Hematopoietic multipotent progenitor cell treated with erythropoietin and hydrocortisone succinate and interleukin-3 and kit ligand, for 4 days (in vitro differentiated cells): Measurements from ENCODE around the gene SLC10A7.

Experiments used
- DNase-seq: peaks from one replicate; pipeline ENCODE4 v3.0.0-alpha.2; 2015

Gene SLC10A7

GRCh38 chr4:146247356-146247755, 274.4 kb downstream of the SLC10A7 start:
- no peak for DNase-seq

GRCh38 chr4:146246381-146246780, 275.4 kb downstream of the SLC10A7 start:
- DNase-seq: no peak

- no peak for DNase-seq
Measured at GRCh38 chr4:146245850-146246249, 275.9 kb downstream of the SLC10A7 start.

- peak; percentile 4 for DNase-seq
Measured at GRCh38 chr4:146245246-146245645, 276.5 kb downstream of the SLC10A7 start.

GRCh38 chr4:146244496-146244895, 277.2 kb downstream of the SLC10A7 start:
- no peak for DNase-seq

GRCh38 chr4:146243883-146244277, 277.9 kb downstream of the SLC10A7 start:
- DNase-seq: no peak

- DNase-seq: peak; percentile 60
Measured at GRCh38 chr4:146243141-146243882, 278.4 kb downstream of the SLC10A7 start.

GRCh38 chr4:146238107-146238506, 283.6 kb downstream of the SLC10A7 start:
- DNase-seq: no peak

- no peak for DNase-seq
Measured at GRCh38 chr4:146237092-146237491, 284.6 kb downstream of the SLC10A7 start.

- DNase-seq: no peak
Measured at GRCh38 chr4:146236216-146236615, 285.5 kb downstream of the SLC10A7 start.

GRCh38 chr4:146235654-146236177, 286.0 kb downstream of the SLC10A7 start:
- DNase-seq: no peak

- peak; percentile 15 for DNase-seq
Measured at GRCh38 chr4:146232131-146232722, 289.5 kb downstream of the SLC10A7 start.

- DNase-seq: no peak
Measured at GRCh38 chr4:146229406-146229805, 292.3 kb downstream of the SLC10A7 start.

GRCh38 chr4:146224326-146224966, 297.3 kb downstream of the SLC10A7 start:
- DNase-seq: no peak

GRCh38 chr4:146222313-146222712, 299.4 kb downstream of the SLC10A7 start:
- DNase-seq: no peak

- DNase-seq: no peak
Measured at GRCh38 chr4:146214238-146214637, 307.5 kb downstream of the SLC10A7 start, which contains the start of gene REELD1. REELD1 (plus strand) TSS chr4:146214538; CDS start chr4:146216953, 2,415 bp downstream.

- no peak for DNase-seq
Measured at GRCh38 chr4:146212781-146213180, 309.0 kb downstream of the SLC10A7 start.

- DNase-seq: no peak
Measured at GRCh38 chr4:146211440-146211839, 310.3 kb downstream of the SLC10A7 start.

- no peak for DNase-seq
Measured at GRCh38 chr4:146210890-146211289, 310.9 kb downstream of the SLC10A7 start.

- DNase-seq: no peak
Measured at GRCh38 chr4:146207410-146207809, 314.3 kb downstream of the SLC10A7 start.
